Measurements from ENCODE around the gene POLR2A. TPM values are rescaled to one million over a fixed set of nuclear protein-coding genes. Genes with fewer than 3 reads are reported as not detected.

The POLR2A gene
- total and polyA plus RNA-seq, 2 of the 13 experiments (the other 11 are each of a cell fraction or from before 2014, with no cell fraction given): 17.8 to 18.3 TPM

- intact Hi-C loops (cut with micrococcal nuclease; ENCODE audit: unreplicated experiment): no loop called here
- Histone ChIP-seq H3K4me2 (ENCODE audit: low read depth, low read length) (no peak overlapping the region), H3K79me2 (ENCODE audit: insufficient read depth, low read length) (peaks cover 16% of the 10 kb centered on the region), H3K4me3 (replicated peaks in 1 of 3; ENCODE audit: insufficient read depth in 1 of 3, low read depth in 2 of 3, low read length in 3 of 3) (no peak overlapping the region), H2AFZ (ENCODE audit: low read length) (no peak overlapping the region), H3K9me3 (ENCODE audit: low read length) (no peaks in the 10 kb centered on the region), H3K27me3 (ENCODE audit: control insufficient read depth in 1 of 2, insufficient read depth in 2 of 2, low read length in 2 of 2) (no peaks in the 10 kb centered on the region), H3K4me1 (ENCODE audit: insufficient read depth, low read length) (peaks cover 31% of the 10 kb centered on the region), H4K20me1 (ENCODE audit: insufficient read depth, low read length) (peaks cover 8% of the 10 kb centered on the region; the same call in 1 of the 2 replicates), H3K9ac (ENCODE audit: insufficient read depth, low read depth, low read length) (no peak overlapping the region), H3K36me3 (replicated peaks in 1 of 2; ENCODE audit: control insufficient read depth in 1 of 2, insufficient read depth in 2 of 2, low read length in 2 of 2) (peaks cover 0 to 2% of the 10 kb centered on the region in 2 experiments; a peak in 3 of 5 replicates), H3K27ac (ENCODE audit: extremely low read length, insufficient read depth, low read length) (no peak overlapping the region)
- DNase-seq (ENCODE audit: low spot score): no peak
- no peak for ATAC-seq
- BruUV-seq (replicated peaks): no TSS peak
- TF ChIP-seq NFAT5 (CRISPR knock-in tag; IDR thresholded peaks at IDR 0.05) (no peak), ZSCAN22 (CRISPR knock-in tag; IDR thresholded peaks at IDR 0.05) (no peak), ATAD3A (CRISPR knock-in tag; IDR thresholded peaks at IDR 0.05) (no peak), JARID2 (CRISPR knock-in tag; IDR thresholded peaks at IDR 0.05; ENCODE audit: insufficient replicate concordance) (no peak), ZNF292 (CRISPR knock-in tag; IDR thresholded peaks at IDR 0.05; ENCODE audit: borderline replicate concordance, low read depth) (no peak), SP140L (CRISPR knock-in tag; IDR thresholded peaks at IDR 0.05; ENCODE audit: borderline replicate concordance) (no peak), TP53 (CRISPR knock-in tag; conservative IDR thresholded peaks at IDR 0.05) (no peak), KLF15 (CRISPR knock-in tag; IDR thresholded peaks at IDR 0.05; ENCODE audit: borderline replicate concordance) (no peak), FOSL1 (CRISPR knock-in tag; IDR thresholded peaks at IDR 0.05; ENCODE audit: borderline replicate concordance) (no peak)
- TF ChIP-seq, protein P1, sequence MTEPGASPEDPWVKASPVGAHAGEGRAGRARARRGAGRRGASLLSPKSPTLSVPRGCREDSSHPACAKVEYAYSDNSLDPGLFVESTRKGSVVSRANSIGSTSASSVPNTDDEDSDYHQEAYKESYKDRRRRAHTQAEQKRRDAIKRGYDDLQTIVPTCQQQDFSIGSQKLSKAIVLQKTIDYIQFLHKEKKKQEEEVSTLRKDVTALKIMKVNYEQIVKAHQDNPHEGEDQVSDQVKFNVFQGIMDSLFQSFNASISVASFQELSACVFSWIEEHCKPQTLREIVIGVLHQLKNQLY (CRISPR knock-in tag; IDR thresholded peaks at IDR 0.05): no peak
- TF ChIP-seq, protein P2, sequence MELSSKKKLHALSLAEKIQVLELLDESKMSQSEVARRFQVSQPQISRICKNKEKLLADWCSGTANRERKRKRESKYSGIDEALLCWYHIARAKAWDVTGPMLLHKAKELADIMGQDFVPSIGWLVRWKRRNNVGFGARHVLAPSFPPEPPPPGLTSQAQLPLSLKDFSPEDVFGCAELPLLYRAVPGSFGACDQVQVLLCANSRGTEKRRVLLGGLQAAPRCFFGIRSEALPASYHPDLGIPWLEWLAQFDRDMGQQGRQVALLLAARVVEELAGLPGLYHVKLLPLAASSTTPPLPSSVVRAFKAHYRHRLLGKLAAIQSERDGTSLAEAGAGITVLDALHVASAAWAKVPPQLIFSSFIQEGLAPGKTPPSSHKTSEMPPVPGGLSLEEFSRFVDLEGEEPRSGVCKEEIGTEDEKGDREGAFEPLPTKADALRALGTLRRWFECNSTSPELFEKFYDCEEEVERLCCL (CRISPR knock-in tag; IDR thresholded peaks at IDR 0.05; ENCODE audit: borderline replicate concordance): no peak
- 63% methylated on average over 11 of the region's 12 CpGs for WGBS (ENCODE audit: low lambda C conversion rate)
- ChIA-PET POLR2A (interaction anchor here (1.7 kb wide), 1 partner anchor 15 kb away, joined by 4 read pairs; the partner anchor contains the start of gene POLR2A), CTCF (ENCODE audit: low intra/inter-chr PET ratio, low total read pairs) (no interaction called here)
- in situ Hi-C loops (cut with HindIII; ENCODE audit: extremely low pct_ligation_motif_present, low pct_unique_long_range_greater_than_20kb): no loop called here
- FAIRE-seq: no peak
Measured at GRCh38 chr17:7468804-7469389, 15.3 kb upstream of the POLR2A start.

Data from HepG2 (cell line).